Tibial nerve (tissue), 4 donors: Measurements from ENCODE around the gene XIRP1.

Experiments used
- EP300 ChIP-seq, 2 donors: sonication (generic); formaldehyde crosslinking; IDR thresholded peaks; one replicate each; pipeline ENCODE4 v1.6.1; 2017; ENCODE audit warnings: antibody characterized with exemption in 2 of 2, mild to moderate bottlenecking in 1 of 2
- POLR2A ChIP-seq, 2 donors: fragments of 450-650 bp; IDR thresholded peaks; one replicate each; pipeline ENCODE4 v1.6.1; 2017; ENCODE audit warnings: antibody characterized with exemption in 2 of 2, mild to moderate bottlenecking in 2 of 2, moderate library complexity in 2 of 2
- TF ChIP-seq, protein P1 (sequence below), 5 experiments: fragments of 200-600 bp in 3 of 5; fragments of 450-650 bp in 2 of 5; sonication (generic) in 3 of 5; IDR thresholded peaks; one replicate each; pipeline ENCODE4 v1.5.1; 2016 to 2019; ENCODE audit warnings: antibody characterized with exemption in 5 of 5, mild to moderate bottlenecking in 3 of 5, moderate library complexity in 2 of 5

DNA sequence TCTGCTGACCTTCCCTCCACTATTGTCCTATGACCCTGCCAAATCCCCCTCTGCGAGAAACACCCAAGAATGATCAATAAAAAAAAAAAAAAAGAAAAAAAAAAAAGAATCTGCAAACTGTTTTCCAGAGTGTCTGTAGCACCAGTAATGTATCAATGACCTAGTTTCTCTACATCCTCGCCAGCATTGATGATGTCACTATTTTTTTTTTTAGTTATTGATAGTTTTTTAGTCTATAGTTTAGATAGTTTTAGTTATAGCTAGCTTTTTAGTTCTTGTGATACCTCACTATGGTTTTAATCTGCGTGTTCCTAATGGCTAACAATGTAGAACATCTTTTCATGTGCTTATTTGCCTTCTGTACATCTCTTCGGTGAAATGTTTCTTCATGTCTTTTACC lies 36.1 kb upstream of the XIRP1 start:
- TF ChIP-seq POLR2A (IDR thresholded peaks at IDR 0.05) (no peak), EP300 (IDR thresholded peaks at IDR 0.05) (no peak)
- TF ChIP-seq, protein P1, sequence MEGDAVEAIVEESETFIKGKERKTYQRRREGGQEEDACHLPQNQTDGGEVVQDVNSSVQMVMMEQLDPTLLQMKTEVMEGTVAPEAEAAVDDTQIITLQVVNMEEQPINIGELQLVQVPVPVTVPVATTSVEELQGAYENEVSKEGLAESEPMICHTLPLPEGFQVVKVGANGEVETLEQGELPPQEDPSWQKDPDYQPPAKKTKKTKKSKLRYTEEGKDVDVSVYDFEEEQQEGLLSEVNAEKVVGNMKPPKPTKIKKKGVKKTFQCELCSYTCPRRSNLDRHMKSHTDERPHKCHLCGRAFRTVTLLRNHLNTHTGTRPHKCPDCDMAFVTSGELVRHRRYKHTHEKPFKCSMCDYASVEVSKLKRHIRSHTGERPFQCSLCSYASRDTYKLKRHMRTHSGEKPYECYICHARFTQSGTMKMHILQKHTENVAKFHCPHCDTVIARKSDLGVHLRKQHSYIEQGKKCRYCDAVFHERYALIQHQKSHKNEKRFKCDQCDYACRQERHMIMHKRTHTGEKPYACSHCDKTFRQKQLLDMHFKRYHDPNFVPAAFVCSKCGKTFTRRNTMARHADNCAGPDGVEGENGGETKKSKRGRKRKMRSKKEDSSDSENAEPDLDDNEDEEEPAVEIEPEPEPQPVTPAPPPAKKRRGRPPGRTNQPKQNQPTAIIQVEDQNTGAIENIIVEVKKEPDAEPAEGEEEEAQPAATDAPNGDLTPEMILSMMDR (IDR thresholded peaks at IDR 0.05) = no peak
